ENCODE measurements around the gene TRDN.

GRCh38 chr6:123169774-123170095 is 467.0 kb downstream of the TRDN start:
- no peak for TF ChIP-seq CTCF (IDR thresholded peaks at IDR 0.05)
- no peak for TF ChIP-seq POLR2A (IDR thresholded peaks at IDR 0.05)

Measured in ovary (tissue), 3 donors.